ENCODE measurements around the gene KRT20.
"Not testable (repeated sequence)": the region's sequence is repeated elsewhere in the genome, so short reads cannot be mapped to it uniquely, and the experiment has no call there.

KRT20 gene, protein sequence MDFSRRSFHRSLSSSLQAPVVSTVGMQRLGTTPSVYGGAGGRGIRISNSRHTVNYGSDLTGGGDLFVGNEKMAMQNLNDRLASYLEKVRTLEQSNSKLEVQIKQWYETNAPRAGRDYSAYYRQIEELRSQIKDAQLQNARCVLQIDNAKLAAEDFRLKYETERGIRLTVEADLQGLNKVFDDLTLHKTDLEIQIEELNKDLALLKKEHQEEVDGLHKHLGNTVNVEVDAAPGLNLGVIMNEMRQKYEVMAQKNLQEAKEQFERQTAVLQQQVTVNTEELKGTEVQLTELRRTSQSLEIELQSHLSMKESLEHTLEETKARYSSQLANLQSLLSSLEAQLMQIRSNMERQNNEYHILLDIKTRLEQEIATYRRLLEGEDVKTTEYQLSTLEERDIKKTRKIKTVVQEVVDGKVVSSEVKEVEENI

DNA sequence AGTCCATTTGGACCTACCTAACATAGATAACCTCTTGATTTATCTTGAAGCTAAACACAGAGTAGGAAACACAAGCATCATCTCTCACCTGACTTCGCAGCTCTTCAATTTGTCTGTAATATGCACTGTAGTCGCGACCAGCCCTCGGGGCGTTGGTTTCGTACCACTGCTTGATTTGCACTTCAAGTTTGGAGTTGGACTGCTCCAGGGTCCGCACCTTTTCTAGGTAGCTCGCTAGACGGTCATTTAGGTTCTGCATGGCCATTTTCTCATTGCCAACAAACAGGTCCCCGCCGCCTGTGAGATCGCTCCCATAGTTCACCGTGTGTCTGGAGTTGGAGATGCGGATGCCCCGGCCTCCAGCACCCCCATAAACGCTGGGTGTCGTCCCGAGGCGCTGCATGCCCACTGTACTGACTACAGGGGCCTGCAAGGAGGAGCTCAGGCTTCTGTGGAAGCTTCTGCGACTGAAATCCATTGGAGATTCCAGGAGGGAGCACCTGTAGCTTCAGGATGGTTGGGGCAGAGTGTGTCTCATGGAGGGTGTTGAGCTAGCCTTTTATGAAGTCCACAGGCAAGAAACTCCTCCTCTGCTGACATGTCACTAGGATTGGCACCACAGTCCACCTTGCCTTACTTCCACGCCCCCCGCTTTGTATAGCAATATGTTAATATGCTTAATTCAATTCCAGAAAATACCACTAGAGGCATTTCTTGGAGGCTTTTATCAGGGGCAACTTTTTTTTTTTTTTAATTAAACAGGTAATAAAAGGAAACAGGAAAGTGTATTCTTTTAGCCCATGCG is at the start of gene KRT20:
Gene KRT20 (minus strand): TSS at position 535 of the 805 bp plus-strand sequence. CDS start 57 bp downstream, at position 478.
- no peak for DNase-seq

DNA sequence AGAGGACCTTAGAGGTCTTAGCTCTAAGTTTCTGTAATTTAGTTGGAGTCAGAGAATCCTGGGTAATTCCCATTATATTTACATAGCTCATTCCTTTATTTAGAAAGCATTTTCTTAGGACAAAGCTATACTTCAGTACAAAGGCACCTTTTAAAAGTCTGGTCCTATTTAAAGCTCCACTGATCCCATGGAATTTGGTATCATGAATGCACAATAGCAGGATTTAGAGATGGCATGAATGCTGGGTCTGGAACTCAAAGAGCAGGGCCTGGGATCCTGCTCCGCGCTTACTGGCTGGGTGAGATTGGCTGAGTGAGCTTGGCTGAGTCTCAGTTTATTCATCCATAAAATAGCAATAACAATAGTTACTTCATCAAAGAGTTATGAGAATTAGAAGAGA is 47.6 kb upstream of the KRT20 start:
- DNase-seq: no peak

DNA sequence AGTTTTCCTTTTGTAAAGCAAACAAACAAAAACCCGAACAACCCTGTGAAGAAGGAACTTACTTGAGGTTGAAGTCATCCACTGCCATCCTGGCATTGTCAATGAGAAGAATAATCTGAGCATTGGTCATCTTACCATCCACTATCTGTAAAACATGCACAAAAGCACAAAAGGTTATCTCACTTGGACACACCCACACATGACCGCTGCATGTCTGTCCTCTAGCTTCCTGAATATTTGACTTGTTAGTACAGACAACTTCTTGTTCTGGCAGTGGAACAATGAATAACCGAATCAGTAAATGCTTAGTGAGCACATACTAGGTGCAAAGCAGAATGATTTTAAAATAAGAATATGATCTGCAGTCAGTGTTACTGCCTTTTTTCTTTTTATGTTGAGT is 46.3 kb upstream of the KRT20 start:
- DNase-seq: no peak

DNA sequence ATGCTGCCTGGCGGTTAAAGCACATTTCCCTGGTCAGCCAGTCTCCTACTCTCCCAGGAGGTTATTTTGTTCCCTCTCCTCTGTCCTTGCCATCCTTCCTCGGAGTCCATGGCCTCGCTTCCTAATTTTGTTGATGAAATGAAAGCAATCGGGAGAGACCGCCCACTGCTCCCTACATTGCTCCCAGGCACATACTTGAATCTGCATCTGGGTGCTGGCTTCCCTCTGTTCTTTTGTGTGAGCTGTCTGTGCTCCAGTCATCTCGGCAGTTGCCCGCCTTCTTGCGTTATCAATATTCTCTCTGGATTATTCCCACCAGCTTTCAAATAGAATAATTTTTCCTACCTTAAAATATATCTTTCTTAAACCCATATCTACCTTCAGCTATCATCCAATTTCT is 41.3 kb upstream of the KRT20 start:
- DNase-seq: no peak

DNA sequence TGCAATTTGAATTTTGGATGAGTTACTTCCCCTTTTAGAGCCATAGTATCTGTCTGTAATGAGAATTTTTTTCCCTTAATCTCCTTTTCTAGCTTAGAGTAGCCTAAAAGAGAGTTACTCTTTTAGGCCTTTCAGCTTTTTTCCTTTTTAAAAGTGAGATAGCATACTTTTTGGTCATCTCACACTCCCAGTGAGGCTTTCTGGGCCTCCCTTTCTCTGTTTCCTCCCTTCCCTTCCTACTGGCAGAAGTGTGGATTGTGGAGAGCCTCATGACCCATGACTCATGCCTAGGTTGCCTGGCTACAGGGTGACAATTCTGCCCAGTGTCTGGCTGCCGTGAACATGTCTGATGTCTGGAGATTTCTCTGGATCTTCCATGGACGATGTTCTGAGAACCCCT is 37.2 kb upstream of the KRT20 start:
- no peak for DNase-seq

DNA sequence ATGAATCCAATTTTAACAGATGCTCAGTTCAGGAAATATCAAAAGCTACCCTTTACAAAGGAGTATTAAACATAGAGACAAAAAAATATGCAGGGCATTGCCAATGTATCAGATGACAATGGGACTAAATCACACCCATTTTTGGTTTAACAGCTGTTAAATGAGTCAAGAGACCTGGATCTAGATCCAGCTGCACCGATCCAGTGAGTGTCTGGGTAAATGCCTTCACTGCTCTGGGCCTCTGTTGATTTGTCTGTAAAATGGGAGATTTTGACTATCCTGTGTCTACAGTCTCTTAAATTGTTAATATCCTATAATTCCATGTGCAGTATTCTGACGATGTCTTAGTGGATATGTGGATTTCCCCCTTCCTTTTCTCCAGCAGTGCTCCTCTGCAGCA is 36.0 kb upstream of the KRT20 start:
- no peak for DNase-seq

DNA sequence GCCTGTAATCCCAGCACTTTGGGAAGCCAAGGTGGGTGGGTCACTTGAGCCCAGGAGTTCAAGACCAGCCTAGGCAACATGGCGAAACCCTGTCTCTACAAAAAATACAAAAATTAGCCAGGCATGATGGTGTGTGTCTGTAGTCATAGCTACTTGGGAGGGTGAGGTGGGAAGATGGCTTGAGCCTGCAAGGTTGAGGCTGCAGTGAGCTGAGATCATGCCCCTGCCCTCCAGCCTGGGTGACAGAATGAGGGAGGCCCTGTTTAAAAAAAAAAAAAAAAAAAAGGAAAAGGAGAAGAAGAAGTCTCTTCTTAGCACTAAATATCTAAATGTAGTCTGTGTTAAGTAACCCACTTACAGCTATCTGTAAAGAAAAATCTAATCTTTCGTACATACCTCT is 32.1 kb upstream of the KRT20 start:
- DNase-seq: not testable (repeated sequence)

DNA sequence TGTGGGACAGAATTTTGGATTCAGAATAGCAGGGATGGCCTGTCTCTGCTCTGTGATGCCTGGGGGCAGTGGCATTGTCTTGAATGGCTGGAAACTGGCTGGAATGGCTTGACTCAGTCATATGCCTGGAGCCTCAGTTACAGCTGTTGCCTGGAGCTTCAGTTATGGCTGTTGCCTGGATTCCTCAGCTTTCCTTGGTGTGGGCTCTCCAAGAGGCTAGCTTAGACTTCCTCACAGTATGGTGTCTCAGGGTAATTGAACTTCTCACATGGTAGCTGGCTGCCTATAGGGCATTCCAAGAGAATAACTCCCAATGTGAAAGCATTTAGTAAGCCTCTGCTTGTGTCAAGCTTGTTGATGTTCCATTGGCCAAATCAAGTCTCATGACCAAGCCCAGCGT is 31.3 kb upstream of the KRT20 start:
- DNase-seq: no peak

DNA sequence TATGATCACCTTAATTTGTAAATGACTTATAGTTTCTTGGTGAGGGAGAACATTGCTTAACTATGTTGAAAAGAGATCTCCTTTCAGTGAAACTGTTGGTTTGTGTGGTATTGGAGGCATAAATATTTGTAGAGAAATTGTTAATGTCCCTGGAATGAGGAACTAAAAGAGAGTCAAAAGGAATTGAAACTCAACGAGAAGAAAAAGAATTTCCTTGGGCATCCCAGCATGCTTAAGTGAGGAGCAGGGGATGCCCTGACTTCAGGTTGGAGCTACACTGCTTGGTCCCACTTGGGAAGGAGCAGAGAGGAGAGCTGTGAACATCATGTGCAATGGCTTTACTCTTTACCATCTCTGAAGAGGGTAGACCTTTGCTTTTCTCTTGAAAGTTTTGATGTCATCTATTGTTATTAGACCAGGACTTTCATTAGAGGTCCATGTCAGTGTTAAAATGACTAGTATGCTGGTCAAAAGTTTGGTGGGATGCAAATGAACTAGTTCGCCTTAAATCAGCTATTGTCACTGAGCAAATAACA is 30.7 kb upstream of the KRT20 start:
- DNase-seq: no peak

DNA sequence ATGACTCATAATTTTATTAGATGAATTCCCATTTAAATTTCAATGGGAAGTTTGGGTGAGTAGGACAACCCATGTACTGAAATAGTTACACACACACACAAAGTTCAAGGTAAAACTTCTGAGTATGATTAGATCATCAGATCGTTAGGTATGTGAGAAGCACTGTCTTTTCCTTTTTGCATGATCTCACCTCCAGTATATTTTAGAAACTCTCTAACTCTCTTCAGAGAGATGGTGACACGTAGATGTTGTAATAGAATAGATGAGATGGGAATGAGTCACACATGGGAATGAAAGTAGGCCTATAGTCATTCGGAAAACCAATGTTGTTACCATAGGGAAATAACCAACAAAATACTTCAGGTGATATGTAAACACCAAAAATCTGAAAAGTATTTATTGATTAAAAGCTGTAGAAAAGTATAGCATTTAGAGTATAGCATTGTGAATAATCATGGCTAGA is 30.2 kb upstream of the KRT20 start:
- no peak for DNase-seq

DNA sequence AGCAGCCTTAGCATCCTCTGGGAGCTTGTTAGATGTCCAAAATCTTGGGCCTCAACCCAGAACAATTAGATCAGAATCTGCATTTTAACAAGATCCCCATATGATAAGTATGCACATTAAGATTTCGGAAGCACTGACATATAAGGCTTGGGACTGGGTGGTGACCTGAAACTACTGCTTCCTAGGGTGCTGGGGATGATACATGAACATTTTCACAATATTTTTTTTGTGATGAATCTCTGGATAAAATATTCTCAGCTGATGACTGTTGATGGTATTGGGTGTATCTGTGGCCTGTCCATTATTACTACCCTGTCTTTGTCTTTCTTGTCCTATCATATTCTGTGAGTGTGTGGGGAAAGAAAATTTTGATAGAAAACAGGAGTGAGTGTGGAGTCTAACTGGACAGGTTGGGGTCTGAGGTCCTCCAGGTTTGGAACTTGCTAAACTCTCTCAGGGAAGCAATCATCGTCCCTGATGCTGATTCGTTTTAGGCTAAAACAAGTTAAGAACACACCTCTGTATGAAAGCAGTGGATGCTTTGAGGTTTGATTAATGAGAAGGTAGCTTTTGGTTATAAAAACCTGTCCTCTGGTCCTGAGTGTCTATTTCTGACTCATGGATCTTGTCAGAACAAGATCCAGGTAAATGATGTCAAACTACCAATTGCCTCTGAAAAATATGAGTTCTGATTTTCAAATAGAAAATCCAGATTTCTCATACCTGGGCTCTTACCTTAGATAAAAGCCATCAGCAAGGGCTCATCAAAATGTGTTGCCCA is 29.2 kb upstream of the KRT20 start:
- no peak for DNase-seq

DNA sequence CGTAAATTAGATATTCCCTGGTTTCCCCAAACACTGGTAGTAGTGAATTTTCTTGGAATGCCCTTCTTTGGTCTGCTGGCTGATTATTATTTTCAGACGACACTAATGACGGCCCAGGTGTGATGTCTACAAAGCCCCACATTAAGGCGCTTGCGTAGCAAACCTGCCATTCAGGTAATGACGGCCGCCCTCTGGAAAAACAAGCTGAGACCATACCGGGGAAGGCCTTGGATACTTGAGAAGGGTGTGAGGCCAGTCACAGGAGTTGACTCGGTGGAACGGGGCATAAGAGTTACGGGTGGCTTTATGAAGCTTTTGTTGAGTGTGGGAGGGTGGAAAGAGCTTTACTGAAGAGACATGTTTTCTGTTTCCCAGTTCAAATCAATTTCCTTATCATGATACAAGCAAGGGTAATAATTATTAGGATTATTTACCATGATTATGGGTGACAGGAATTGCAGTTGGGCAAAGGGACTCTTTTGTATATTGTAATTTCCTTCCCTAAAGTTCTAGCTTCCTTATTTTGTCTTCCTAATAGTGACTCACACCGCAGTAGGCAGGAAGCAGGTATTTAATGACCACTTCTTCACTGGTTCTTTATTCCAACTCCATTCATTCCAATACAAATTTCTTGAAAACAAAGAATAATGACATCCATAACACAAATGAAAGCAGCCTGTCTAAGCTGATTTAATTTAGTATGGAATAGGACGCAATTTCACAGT is 27.6 kb upstream of the KRT20 start:
- no peak for DNase-seq

DNA sequence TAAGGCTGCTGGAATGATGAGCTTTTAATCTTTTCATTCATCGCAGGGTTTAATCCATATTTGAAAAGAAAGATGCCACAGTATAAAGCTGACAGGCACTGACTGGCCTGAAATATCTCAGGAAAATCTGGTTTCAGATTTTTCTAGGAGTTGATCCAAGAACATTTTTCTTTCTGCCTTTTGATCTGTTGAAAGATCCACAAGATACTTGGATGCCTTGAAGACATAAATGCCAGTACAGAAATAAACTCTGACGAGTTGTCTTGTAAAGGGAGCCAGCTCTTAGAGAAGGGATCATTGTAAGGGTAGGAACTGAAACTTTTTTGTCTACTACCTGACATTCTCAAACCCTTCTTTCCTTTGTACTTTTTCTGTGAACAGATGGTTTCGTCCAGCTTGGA is 25.4 kb upstream of the KRT20 start:
- no peak for DNase-seq

DNA sequence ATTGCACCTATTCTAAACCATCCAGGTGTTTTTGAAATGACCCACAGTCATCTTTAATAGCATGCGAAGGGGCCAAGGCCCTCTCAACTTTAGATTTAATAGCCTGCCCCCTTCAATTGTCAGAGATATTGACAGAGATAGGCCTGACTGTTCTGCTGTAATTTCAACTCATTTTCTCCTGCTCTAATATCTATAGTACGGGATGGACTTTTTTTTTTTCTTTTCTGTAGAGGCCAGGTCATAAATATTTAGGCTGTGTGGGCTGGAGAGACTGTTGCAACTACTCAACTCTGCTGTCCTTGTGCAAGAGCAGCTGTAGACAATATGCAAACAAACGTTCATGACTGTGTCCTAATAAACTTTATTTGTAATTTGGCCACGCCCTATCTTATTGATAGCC is 24.7 kb upstream of the KRT20 start:
- DNase-seq: no peak

DNA sequence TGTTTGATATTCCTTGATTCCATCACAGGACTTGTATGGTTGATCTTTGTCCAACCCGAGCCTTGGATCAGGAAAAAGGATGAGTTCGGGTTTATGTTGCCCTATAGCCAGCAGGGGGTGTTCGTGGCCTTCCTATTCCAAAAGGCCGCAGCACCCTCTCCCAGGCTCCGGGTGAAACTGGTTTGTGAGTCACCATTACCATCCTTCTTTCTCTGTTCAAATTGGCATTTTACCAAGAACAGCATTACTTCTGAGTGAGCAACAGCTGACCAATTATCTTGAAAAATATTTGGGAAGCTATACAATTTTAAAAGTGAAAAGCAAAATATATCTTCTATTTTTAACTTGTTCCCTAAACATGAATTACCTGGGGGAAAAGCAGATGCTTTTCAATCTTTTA is 24.3 kb upstream of the KRT20 start:
- DNase-seq: no peak

DNA sequence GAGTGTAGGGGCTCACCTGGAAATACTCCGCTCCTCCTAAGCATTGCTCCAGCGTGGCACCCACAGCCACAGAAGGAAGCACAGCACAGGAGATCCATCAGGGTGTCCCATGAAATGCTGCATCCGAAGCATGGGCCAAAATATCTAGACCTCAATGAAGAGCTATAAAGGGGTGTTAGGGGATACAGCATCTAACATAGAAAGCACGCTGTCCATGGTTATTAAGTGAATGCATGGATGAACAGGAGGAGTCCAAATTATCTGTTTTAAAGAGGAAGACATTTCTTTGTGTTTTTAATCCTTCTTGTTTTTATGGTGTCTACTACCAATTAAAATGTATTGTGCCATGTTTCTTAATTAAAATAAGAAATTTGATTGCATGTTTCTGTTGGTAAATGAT is 21.6 kb upstream of the KRT20 start:
- DNase-seq: no peak

DNA sequence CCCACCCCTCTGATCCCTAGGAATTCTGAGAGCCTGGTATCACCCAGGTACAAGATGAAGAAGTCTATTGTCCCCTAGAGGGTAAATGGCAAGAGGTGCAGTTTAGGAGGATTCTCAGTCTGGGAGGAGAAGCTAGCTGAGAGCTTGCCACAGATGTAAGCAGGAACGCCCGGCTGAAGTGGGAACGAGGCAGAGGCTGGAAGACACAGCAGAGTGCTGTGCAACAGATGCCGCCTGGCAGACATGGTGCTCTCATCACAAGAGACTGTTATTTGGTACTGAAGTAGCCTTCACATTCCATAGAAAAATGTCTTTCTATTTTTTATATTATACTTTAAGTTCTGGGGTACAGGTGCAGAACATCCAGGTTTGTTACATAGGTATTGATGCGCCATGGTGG is 20.3 kb upstream of the KRT20 start:
- DNase-seq: no peak

DNA sequence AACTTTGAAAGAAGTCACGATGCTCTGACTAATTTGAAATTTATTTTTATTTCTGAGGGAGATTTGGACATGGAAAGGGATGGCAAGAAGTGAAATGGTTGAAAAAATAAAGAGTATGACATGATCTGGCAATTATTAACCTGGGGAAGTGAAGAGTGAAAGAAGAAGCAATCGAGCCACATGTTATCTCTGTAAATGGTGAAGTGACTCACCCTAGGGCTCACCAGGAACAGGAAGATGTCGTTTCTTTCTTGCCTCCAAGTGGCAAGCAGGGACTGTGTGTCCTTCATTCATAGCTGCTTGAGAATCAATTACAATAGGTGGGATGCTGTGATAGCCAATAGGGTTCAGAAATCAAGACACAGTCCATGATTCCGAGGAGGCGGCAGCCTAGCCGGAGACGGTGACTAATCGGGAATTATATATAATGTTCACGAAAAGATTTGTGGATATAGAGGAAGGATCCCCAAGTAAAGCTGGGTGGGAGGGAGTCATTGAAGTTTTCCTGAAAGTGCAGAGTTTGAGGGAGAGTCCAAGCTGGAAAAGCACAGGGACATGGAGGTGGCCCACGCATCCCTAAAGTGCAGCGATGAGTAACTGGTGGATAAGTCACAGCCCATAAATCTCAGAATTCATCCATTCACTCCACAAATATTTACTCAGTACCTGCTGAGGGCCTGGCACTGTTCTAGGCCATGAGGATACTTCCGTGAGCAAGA is 18.2 kb upstream of the KRT20 start:
- DNase-seq: no peak

DNA sequence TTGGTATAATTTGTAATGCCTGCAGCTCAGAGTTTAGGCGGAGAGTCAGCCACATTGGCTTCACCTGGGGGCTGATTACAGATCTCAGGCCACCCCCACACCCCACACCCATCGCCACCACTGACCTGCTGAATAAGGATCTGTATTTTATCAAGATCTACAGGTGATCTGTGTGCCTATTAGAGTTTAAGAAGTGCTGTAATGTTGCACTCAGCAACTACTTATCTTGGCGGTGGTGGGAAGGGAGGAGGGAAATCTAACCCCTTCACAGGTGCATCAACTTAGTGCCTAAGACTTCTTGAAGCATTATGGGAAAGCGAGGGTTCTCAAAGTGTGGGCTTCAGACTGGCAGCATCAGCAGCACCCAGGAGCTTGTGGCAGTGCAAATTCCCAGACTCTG is 17.5 kb upstream of the KRT20 start:
- no peak for DNase-seq

DNA sequence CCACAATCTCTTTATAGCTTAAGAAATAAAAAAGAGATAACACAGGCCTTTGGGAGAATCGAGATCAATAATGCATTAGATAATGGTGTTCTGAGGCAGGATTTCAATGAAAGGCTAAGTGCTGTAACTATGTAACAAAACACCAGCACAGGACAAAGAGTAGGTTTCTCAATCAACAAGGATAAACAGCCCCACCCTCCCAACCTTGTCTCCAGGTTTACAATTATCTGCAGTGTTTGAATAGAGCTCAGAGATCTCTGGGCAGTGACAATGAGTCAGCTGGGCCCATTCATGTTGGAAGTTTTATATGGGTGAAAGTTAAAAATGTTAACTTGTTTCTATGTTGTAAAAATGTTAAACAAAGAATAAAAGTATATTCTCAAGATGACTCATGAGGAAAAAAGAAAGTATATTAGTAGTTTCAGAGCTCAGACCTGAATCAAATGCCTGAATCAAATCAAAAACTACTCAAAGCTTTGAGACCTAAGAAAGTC is 17.0 kb upstream of the KRT20 start:
- DNase-seq: no peak

DNA sequence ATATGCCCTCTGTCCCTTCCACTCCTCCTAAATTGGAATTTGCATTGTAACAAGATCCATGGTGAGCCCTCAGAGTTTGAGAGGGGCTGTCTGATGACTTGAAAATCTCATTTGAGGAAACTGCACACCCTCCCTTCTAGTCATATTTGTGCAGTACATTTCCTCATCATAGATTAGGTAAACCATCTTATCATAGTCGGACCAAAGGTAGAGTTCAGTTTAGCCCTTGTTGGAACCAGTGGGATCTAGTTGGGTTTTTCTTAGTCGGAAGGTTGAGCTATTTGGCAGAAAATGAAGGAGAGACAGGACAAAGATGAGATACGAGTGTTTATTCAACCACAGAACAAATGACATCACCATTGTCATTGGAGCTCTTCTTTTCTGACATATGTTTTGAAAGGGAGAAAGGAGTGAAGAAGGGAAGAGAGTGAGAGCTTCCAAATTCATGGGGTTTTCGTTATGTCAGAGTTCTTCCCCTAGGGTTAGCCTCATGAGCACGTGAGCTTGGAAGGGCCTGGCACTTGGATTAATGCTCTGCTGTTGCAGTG is 15.8 kb upstream of the KRT20 start:
- no peak for DNase-seq
